NCI-H748 (cell line): ENCODE data around the gene CELF4.
A peak's percentile ranks its signal among the peaks of the same experiment; 100 is the strongest.

Experiments
- DNase-seq: peaks from one replicate; lab custom pipeline; 2025; ENCODE audit not compliant: unreplicated experiment; lab: John Stamatoyannopoulos, UW

CELF4 gene

GRCh38 chr18:37395631-37396030 lies 170.0 kb downstream of the CELF4 start:
- no peak for DNase-seq

GRCh38 chr18:37395138-37395537 lies 170.5 kb downstream of the CELF4 start:
- no peak for DNase-seq

- no peak for DNase-seq
Measured at GRCh38 chr18:37394610-37394965, 171.0 kb downstream of the CELF4 start.

- DNase-seq = peak; percentile 98
Measured at GRCh38 chr18:37393945-37394609, 171.5 kb downstream of the CELF4 start.

GRCh38 chr18:37393221-37393827 lies 172.3 kb downstream of the CELF4 start:
- DNase-seq = peak; percentile 19

GRCh38 chr18:37392648-37393047 lies 172.9 kb downstream of the CELF4 start:
- no peak for DNase-seq

- no peak for DNase-seq
Measured at GRCh38 chr18:37391698-37392548, 173.7 kb downstream of the CELF4 start.

GRCh38 chr18:37391156-37391555 lies 174.4 kb downstream of the CELF4 start:
- DNase-seq = no peak

- no peak for DNase-seq
Measured at GRCh38 chr18:37390687-37391086, 174.9 kb downstream of the CELF4 start.

GRCh38 chr18:37389684-37390368 lies 175.8 kb downstream of the CELF4 start:
- no peak for DNase-seq

GRCh38 chr18:37389041-37389440 lies 176.6 kb downstream of the CELF4 start:
- no peak for DNase-seq

GRCh38 chr18:37388413-37388812 lies 177.2 kb downstream of the CELF4 start:
- DNase-seq = no peak

- peak; percentile 71 for DNase-seq
Measured at GRCh38 chr18:37385846-37386778, 179.5 kb downstream of the CELF4 start.

GRCh38 chr18:37383846-37384595 lies 181.6 kb downstream of the CELF4 start:
- DNase-seq = no peak

- no peak for DNase-seq
Measured at GRCh38 chr18:37383036-37383785, 182.4 kb downstream of the CELF4 start.

GRCh38 chr18:37381554-37381953 lies 184.0 kb downstream of the CELF4 start:
- DNase-seq = no peak

- DNase-seq = no peak
Measured at GRCh38 chr18:37380546-37381110, 185.0 kb downstream of the CELF4 start.

- no peak for DNase-seq
Measured at GRCh38 chr18:37378336-37379010, 187.1 kb downstream of the CELF4 start.
